Lower leg skin (tissue), 3 donors: Measurements from ENCODE around the gene KNOP1.

Source experiments
- POLR2A ChIP-seq, 2 donors: fragments of 450-650 bp; IDR thresholded peaks; one replicate each; pipeline ENCODE4 v1.6.1; 2016 to 2017; ENCODE audit warnings: antibody characterized with exemption in 2 of 2, mild to moderate bottlenecking in 1 of 2, moderate library complexity in 1 of 2
- TF ChIP-seq, protein P1 (sequence below), 3 donors: fragments of 450-650 bp; IDR thresholded peaks; one replicate each; pipeline ENCODE4 v1.5.1; 2016; ENCODE audit warnings: antibody characterized with exemption in 3 of 3, mild to moderate bottlenecking in 3 of 3, moderate library complexity in 2 of 3

DNA sequence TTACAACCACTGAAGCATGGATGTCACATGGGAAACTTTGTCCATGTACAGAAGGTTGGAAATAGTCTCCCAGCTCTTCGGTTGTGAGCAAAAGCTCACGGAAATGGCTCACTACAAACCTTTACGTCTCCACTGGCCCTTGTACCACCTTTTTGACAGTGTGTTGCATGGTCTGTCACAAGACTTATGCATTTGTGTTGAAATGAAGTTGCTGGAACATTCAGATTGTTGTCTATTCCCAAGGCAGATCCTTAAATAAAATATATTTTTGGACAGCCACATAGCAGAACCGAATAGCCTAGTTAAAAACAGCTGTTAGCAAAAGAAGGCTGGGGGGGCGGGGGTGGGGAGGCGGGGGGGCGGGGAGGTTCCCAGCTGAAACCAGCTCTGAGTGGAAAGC lies 39.2 kb downstream of the KNOP1 start:
- TF ChIP-seq POLR2A (IDR thresholded peaks at IDR 0.05) = no peak
- TF ChIP-seq, protein P1, sequence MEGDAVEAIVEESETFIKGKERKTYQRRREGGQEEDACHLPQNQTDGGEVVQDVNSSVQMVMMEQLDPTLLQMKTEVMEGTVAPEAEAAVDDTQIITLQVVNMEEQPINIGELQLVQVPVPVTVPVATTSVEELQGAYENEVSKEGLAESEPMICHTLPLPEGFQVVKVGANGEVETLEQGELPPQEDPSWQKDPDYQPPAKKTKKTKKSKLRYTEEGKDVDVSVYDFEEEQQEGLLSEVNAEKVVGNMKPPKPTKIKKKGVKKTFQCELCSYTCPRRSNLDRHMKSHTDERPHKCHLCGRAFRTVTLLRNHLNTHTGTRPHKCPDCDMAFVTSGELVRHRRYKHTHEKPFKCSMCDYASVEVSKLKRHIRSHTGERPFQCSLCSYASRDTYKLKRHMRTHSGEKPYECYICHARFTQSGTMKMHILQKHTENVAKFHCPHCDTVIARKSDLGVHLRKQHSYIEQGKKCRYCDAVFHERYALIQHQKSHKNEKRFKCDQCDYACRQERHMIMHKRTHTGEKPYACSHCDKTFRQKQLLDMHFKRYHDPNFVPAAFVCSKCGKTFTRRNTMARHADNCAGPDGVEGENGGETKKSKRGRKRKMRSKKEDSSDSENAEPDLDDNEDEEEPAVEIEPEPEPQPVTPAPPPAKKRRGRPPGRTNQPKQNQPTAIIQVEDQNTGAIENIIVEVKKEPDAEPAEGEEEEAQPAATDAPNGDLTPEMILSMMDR (IDR thresholded peaks at IDR 0.05) = no peak
